Mesothelial cell of epicardium (in vitro differentiated cells): ENCODE data around the gene NFKBIZ. TPM values are rescaled to one million over a fixed set of nuclear protein-coding genes. Genes with fewer than 3 reads are reported as not detected.
A peak's percentile ranks its signal among the peaks of the same experiment; 100 is the strongest.

Source experiments
- DNase-seq, 2 experiments: peaks; one replicate each; pipeline ENCODE4 v3.0.0; 2021; ENCODE audit warnings: low spot score in 2 of 2; ENCODE audit not compliant: unreplicated experiment in 2 of 2
- H3K27ac Mint-ChIP-seq: 2 replicates; pipeline ENCODE4 v1.8.0; 2021; ENCODE audit warnings: mixed read lengths
- H3K27me3 Mint-ChIP-seq: 2 replicates; pipeline ENCODE4 v1.8.0; 2021; ENCODE audit warnings: low read depth, mixed read lengths
- H3K36me3 Mint-ChIP-seq: 2 replicates; pipeline ENCODE4 v1.8.0; 2021; ENCODE audit warnings: mixed read lengths
- H3K4me1 Mint-ChIP-seq: 2 replicates; pipeline ENCODE4 v1.8.0; 2021; ENCODE audit warnings: mixed read lengths
- H3K4me3 Mint-ChIP-seq: 2 replicates; pipeline ENCODE4 v1.8.0; 2021; ENCODE audit warnings: mild to moderate bottlenecking, moderate library complexity, mixed read lengths
- H3K9me3 Mint-ChIP-seq: 2 replicates; pipeline ENCODE4 v1.8.0; 2021; ENCODE audit warnings: mixed read lengths
- total RNA-seq: library from RNA; stranded (reverse); gene quantifications from 3 replicates; pipeline ENCODE4 v1.2.1, GENCODE V29; 2021
- TF ChIP-seq, protein P1 (sequence below): fragments of 200-600 bp; sonication (generic); IDR thresholded peaks from one replicate; pipeline ENCODE4 v1.5.0; 2021; ENCODE audit warnings: antibody characterized with exemption; ENCODE audit not compliant: unreplicated experiment

NFKBIZ gene
- total RNA-seq, 1 donor from 2014 or later, result 142 TPM

DNA sequence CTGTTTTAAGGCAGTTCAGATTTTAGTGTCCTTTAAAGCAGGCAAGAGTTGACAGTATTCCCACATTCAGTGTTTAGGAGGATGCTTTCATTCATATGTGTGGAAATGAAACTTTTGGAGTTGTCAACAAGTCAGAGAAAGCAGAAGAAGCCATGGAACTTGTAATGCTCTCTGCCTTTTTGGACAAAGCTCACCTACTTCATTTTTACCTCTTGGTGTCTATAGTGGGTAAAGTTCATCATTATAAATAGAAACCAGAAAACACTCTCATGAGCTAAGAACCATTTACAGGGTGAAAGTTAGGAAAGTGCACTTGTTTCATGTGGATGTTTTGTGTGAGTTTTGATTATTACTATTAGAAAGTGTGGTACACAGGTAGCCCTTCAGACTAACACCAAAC is 9.2 kb upstream of the NFKBIZ start:
- Mint-ChIP-seq H3K9me3 (peaks cover 8% of the 10 kb centered on the region), H3K36me3 (peaks cover 10% of the 10 kb centered on the region), H3K4me3 (no peak overlapping the region), H3K27me3 (no peaks in the 10 kb centered on the region), H3K27ac (no peak overlapping the region), H3K4me1 (peaks cover 15% of the 10 kb centered on the region)
- no peak for DNase-seq
- TF ChIP-seq, protein P1, sequence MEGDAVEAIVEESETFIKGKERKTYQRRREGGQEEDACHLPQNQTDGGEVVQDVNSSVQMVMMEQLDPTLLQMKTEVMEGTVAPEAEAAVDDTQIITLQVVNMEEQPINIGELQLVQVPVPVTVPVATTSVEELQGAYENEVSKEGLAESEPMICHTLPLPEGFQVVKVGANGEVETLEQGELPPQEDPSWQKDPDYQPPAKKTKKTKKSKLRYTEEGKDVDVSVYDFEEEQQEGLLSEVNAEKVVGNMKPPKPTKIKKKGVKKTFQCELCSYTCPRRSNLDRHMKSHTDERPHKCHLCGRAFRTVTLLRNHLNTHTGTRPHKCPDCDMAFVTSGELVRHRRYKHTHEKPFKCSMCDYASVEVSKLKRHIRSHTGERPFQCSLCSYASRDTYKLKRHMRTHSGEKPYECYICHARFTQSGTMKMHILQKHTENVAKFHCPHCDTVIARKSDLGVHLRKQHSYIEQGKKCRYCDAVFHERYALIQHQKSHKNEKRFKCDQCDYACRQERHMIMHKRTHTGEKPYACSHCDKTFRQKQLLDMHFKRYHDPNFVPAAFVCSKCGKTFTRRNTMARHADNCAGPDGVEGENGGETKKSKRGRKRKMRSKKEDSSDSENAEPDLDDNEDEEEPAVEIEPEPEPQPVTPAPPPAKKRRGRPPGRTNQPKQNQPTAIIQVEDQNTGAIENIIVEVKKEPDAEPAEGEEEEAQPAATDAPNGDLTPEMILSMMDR, result no peak

GRCh38 chr3:101842245-101842934 is 6.9 kb upstream of the NFKBIZ start:
- Mint-ChIP-seq H3K4me3 (no peak overlapping the region), H3K4me1 (peaks cover 8% of the 10 kb centered on the region), H3K36me3 (peaks cover 10% of the 10 kb centered on the region), H3K9me3 (peaks cover 8% of the 10 kb centered on the region), H3K27me3 (no peaks in the 10 kb centered on the region), H3K27ac (peak overlapping the region; percentile 23)
- TF ChIP-seq, protein P1, result no peak
- DNase-seq, result no peak

DNA sequence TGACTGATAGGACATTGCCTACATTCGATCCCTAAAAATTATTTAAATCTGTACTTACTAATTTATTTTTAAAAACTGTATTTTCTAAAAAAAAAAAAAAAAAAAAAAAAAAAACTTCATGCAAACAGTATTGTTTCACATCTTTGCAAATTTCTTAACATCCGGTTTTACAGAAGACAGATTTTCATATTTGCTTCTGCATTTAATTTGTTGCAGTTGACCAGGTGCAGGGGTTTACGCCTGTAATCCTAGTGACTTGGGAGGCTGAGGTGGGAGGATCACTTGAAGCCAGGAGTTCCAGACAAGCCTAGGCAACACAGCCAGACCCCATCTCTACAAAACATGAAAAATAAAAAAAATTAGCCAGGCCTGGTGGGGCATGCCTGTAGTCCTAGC is 6.4 kb upstream of the NFKBIZ start:
- peaks cover 8% of the 10 kb centered on the region for H3K9me3 Mint-ChIP-seq
- no peaks in the 10 kb centered on the region for H3K27me3 Mint-ChIP-seq
- peaks cover 8% of the 10 kb centered on the region for H3K4me1 Mint-ChIP-seq
- TF ChIP-seq, protein P1, result no peak
- H3K27ac Mint-ChIP-seq, result no peak overlapping the region
- peaks cover 10% of the 10 kb centered on the region for H3K36me3 Mint-ChIP-seq
- no peak for DNase-seq
- H3K4me3 Mint-ChIP-seq, result no peak overlapping the region

- peaks cover 8% of the 10 kb centered on the region for H3K9me3 Mint-ChIP-seq
- no peaks in the 10 kb centered on the region for H3K27me3 Mint-ChIP-seq
- peaks cover 15% of the 10 kb centered on the region for H3K4me1 Mint-ChIP-seq
- H3K36me3 Mint-ChIP-seq, result peaks cover 10% of the 10 kb centered on the region
- TF ChIP-seq, protein P1, result no peak
- DNase-seq, result no peak
- H3K27ac Mint-ChIP-seq, result no peak overlapping the region
- no peak overlapping the region for H3K4me3 Mint-ChIP-seq
Observed at GRCh38 chr3:101845425-101845824, 3.9 kb upstream of the NFKBIZ start.

GRCh38 chr3:101846709-101847108 is 2.6 kb upstream of the NFKBIZ start:
- TF ChIP-seq, protein P1, result no peak
- H3K9me3 Mint-ChIP-seq, result peaks cover 8% of the 10 kb centered on the region
- no peak overlapping the region for H3K4me3 Mint-ChIP-seq
- H3K36me3 Mint-ChIP-seq, result peaks cover 13% of the 10 kb centered on the region
- no peak overlapping the region for H3K27ac Mint-ChIP-seq
- no peaks in the 10 kb centered on the region for H3K27me3 Mint-ChIP-seq
- H3K4me1 Mint-ChIP-seq, result peaks cover 24% of the 10 kb centered on the region
- no peak for DNase-seq

- DNase-seq, result no peak
- peaks cover 16% of the 10 kb centered on the region for H3K36me3 Mint-ChIP-seq
- TF ChIP-seq, protein P1, result no peak
- no peaks in the 10 kb centered on the region for H3K27me3 Mint-ChIP-seq
- no peak overlapping the region for H3K4me3 Mint-ChIP-seq
- peaks cover 3% of the 10 kb centered on the region for H3K9me3 Mint-ChIP-seq
- peaks cover 30% of the 10 kb centered on the region for H3K4me1 Mint-ChIP-seq
- H3K27ac Mint-ChIP-seq, result no peak overlapping the region
Observed at GRCh38 chr3:101847328-101847727, 2.0 kb upstream of the NFKBIZ start.
